Ishikawa (cell line): ENCODE measurements around the gene GRIN2A.

Source experiments
- CEBPB ChIP-seq: IDR thresholded peaks from 2 replicates; pipeline ENCODE4 v1.6.1; 2012
- EGR1 ChIP-seq: IDR thresholded peaks from 2 replicates; pipeline ENCODE4 v1.6.1; 2012
- NFIC ChIP-seq: IDR thresholded peaks from 2 replicates; pipeline ENCODE4 v1.6.1; 2012

DNA sequence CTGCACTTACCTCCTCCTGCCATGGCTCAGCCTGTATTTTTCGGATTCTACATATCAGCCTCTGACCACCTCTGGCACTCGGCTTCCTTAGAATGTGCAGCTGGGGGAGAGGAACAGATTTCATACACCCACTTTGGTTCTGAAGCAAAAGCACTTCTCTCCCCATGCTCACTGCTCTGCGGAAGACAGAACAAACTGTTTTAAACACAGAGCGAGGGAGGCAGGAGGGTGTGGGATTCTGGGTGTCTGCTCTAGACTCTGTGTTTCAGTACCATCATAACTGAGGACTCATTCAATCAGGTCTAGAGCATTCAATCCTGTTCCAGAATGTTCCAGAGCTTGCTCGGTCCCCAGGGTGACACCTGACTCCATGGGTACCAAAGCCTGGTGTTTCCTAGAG lies 239.1 kb downstream of the GRIN2A start:
- TF ChIP-seq EGR1 (no peak), CEBPB (no peak), NFIC (no peak)
